ENCODE data around the gene GPSM1.
A peak's percentile ranks its signal among the peaks of the same experiment; 100 is the strongest.

The GPSM1 gene

DNA sequence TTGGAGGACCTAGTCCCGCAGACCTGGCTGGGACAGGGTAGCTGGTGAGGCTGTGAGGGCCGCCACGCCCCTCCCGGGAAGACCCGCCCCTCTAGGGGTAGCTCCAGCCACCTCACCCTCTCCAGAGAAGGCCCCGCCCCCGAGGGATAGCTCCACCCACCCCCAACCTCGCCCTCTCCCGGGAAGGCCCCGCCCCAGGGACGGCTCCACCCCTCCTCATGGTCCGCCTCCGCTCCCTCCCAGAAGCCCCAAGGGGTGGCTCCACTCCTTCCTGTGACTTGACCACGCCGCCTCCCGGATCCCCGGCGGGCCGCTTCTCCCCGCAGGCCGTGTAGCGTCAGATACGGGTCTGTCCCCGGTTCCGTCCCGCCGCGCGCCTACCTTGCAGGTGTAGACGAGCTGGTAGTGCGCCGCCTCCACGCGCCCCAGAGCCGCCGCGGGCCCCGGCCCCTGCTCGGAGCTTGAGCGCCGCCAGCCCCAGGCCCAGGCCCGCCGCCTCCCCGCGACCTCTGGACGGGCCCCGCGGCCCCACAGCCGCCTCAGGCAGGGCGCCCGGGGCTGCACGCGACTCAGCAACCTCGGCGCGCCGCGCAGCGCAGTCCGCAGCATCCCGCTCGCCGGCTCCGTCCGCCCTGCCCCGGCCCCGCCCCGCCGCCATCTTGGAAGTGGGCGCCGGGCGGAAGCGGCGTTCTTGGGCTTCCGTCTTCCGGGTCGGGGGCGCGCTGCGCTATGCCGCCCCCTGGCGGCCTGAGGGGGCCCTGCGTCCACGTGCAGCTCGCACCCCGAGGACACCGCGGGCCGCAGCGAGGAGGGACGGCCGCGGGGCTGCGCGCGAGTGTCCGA lies 36.0 kb downstream of the GPSM1 start, which contains the start of gene DNLZ:
Gene DNLZ (minus strand): TSS at position 639 of the 843 bp plus-strand sequence. CDS start 30 bp downstream, at position 609.
- peaks cover 0 to 29% (median 0%) of the 10 kb centered on the region in 3 donors for H3K36me3 ChIP-seq
- peaks cover 0 to 35% (median 16%) of the 10 kb centered on the region in 4 donors for H3K4me1 ChIP-seq
- no peaks in the 10 kb centered on the region for H3K9me3 ChIP-seq
- peaks cover 0 to 9% of the 10 kb centered on the region in 2 donors for H3K27me3 ChIP-seq
- DNase-seq, result peak; percentile 94 to 99
- H3K27ac ChIP-seq, result peak within 1 kb of the TSS; percentile 90 to 91
- intact Hi-C loops (cut with DNase I; ENCODE audit: low total_unique reads), result no loop called here
- TF ChIP-seq, protein P1, sequence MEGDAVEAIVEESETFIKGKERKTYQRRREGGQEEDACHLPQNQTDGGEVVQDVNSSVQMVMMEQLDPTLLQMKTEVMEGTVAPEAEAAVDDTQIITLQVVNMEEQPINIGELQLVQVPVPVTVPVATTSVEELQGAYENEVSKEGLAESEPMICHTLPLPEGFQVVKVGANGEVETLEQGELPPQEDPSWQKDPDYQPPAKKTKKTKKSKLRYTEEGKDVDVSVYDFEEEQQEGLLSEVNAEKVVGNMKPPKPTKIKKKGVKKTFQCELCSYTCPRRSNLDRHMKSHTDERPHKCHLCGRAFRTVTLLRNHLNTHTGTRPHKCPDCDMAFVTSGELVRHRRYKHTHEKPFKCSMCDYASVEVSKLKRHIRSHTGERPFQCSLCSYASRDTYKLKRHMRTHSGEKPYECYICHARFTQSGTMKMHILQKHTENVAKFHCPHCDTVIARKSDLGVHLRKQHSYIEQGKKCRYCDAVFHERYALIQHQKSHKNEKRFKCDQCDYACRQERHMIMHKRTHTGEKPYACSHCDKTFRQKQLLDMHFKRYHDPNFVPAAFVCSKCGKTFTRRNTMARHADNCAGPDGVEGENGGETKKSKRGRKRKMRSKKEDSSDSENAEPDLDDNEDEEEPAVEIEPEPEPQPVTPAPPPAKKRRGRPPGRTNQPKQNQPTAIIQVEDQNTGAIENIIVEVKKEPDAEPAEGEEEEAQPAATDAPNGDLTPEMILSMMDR (IDR thresholded peaks at IDR 0.05), result peak; percentile 98
- peak within 1 kb of the TSS; percentile 87 to 99 for H3K4me3 ChIP-seq

DNA sequence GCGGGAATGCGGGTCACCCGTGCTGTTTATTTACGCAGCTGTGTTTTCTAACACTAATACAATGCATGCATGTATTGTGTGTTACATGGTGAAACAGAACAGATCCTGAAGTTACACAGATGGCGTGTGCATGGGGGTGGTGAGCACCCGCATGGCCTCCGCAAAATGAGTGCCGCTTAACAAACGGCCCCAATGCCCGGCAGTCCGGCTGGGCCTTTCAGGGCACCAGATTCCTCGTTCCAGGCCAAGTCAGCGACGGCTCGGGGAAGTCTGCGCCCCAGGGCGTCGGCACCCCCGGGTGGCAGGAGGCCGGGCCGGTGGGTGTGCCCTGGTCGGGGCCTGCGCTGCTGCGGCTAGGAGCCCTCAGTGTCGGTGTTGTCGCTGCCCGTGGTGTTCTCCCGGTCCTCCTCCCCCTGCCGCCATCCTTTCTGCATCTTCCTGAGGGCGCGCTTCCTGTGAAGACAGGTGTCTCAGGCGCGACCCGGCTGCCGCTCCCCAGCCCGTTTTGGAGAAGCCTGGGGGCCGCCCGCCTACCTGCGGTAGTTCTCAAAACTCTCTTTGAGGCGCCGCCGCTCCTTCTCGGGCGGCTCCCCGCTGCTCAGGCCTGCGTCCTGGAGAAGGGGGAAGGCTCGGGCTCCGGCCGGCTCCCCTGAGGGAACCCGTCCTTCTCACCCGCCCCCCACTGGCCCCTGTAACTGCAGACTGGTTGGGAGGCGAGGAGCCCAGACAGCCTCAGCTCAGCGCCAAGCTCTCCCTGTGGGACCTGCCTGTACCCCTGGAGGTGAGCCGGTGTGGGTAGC lies 36.8 kb downstream of the GPSM1 start:
- Histone ChIP-seq H3K27me3 (peaks cover 0 to 9% of the 10 kb centered on the region in 2 donors), H3K27ac (peak overlapping the region in 1 of 2 donors; percentile 90), H3K4me1 (peaks cover 0 to 35% (median 16%) of the 10 kb centered on the region in 4 donors), H3K9me3 (no peaks in the 10 kb centered on the region), H3K36me3 (peaks cover 0 to 21% (median 0%) of the 10 kb centered on the region in 3 donors), H3K4me3 (peak overlapping the region; percentile 87 to 99)
- TF ChIP-seq, protein P1 (IDR thresholded peaks at IDR 0.05), result no peak
- DNase-seq, result no peak
- intact Hi-C loops (cut with DNase I; ENCODE audit: low total_unique reads), result no loop called here

DNA sequence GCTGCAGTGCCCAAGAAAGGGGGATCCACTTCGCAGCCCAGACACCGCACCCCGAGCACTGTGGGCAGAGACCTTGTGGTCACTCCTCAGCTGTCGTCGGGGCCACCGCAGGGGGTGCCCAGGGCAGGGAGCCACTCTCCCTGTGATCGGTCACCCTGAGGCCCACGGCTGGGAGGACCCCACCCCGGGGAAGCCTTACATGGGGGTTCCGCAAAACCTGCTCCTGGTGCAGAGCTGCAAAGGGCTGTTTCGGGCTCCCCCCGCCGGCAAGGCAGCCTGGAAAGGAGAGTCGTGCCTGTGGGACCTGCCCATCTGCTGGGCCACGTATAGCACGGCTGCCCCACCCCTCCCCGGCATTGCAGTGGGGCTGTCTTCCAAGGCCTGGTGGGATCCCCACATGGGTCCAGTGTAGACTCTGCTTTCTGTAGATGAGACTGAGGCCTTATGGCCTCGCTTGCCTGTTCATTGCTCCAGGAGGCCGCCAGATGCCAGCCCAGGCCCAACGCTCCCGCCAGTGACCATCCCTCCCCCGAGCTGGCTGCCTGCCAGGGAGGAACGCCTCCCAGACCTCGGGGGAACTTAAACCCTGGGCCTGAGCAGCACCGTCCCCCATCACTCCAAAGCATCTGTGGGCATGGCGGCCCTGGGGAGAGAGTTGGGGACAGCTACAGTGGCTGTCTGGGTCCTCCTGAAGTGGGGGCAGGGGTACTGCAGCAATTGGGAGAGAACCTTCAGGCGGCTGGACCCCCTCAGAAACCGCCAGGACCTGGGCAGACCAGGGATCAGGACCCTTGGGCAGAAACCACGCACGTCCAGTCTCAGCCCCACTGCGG lies 37.8 kb downstream of the GPSM1 start:
- Histone ChIP-seq H3K4me3 (no peak overlapping the region), H3K27me3 (peaks cover 0 to 9% of the 10 kb centered on the region in 2 donors), H3K9me3 (no peaks in the 10 kb centered on the region), H3K36me3 (peaks cover 0 to 16% (median 0%) of the 10 kb centered on the region in 3 donors), H3K27ac (no peak overlapping the region), H3K4me1 (peaks cover 0 to 29% (median 16%) of the 10 kb centered on the region in 4 donors)
- no peak for DNase-seq
- intact Hi-C loops (cut with DNase I; ENCODE audit: low total_unique reads), result no loop called here
- TF ChIP-seq, protein P1 (IDR thresholded peaks at IDR 0.05), result no peak

DNA sequence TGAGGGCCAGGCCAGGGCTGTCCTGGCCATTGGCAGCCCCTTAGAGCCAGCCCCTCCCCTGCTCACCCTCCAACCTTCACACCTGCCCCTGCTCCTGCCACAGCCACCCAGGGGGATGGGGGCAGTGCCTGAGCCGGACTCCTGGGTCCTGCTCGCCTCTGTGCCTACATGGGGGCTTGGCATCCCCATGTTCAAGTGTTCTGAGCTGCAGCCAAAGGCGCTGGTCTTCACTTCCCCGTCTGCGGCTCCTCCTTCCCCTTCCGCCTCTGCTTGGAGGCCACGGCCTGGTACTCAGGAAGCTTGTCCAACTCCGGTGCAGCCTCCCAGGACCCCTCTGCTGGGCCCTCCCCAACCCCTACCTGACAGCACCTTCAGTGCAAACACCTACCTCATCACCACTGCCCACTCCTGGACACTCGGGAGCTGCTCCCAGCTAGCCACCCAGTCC lies 38.5 kb downstream of the GPSM1 start:
- H3K9me3 ChIP-seq, result no peaks in the 10 kb centered on the region
- intact Hi-C loops (cut with DNase I; ENCODE audit: low total_unique reads), result no loop called here
- TF ChIP-seq, protein P1 (IDR thresholded peaks at IDR 0.05), result no peak
- peaks cover 0 to 24% (median 16%) of the 10 kb centered on the region in 4 donors for H3K4me1 ChIP-seq
- H3K4me3 ChIP-seq, result no peak overlapping the region
- peaks cover 0 to 18% (median 0%) of the 10 kb centered on the region in 3 donors for H3K36me3 ChIP-seq
- H3K27ac ChIP-seq, result no peak overlapping the region
- no peak for DNase-seq
- H3K27me3 ChIP-seq, result peaks cover 0 to 9% of the 10 kb centered on the region in 2 donors

DNA sequence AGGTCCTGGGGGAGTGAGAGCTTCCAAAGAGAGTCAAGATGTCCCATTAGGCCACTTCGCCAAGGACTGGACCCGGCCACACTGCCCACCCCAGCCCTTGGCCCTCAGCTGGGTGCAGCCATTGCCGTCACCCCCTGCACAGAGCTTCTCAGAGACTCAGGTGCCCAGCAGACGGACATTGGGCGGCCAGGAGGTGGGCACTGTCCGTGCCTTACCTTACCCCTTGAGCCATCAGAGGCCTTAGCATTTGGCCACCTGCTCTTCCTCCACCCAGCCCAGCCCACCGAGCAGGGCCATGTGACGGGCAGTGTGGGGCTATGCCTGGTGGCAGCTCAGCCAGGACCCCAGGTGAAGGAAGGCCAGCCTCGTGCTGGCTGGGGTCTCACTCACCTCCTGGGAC lies 39.5 kb downstream of the GPSM1 start:
- Histone ChIP-seq H3K9me3 (no peaks in the 10 kb centered on the region), H3K36me3 (peaks cover 0 to 8% (median 0%) of the 10 kb centered on the region in 3 donors), H3K4me1 (peaks cover 0 to 22% (median 16%) of the 10 kb centered on the region in 4 donors), H3K27ac (no peak overlapping the region), H3K4me3 (no peak overlapping the region), H3K27me3 (peaks cover 0 to 9% of the 10 kb centered on the region in 2 donors)
- TF ChIP-seq, protein P1 (IDR thresholded peaks at IDR 0.05), result no peak
- intact Hi-C loops (cut with DNase I; ENCODE audit: low total_unique reads), result no loop called here
- DNase-seq, result no peak
